Measurements from ENCODE around the gene RASGRP4. TPM values are rescaled to one million over a fixed set of nuclear protein-coding genes. Genes with fewer than 3 reads are reported as not detected.

RASGRP4 gene
- total RNA-seq, 1 donor from 2014 or later = not detected

GRCh38 chr19:38387550-38388348 lies 38.3 kb downstream of the RASGRP4 start, which contains the start of gene GGN:
TSS of gene GGN (minus strand) at chr19:38388034. CDS start at chr19:38387261, 773 bp downstream.
- TF ChIP-seq EZH2 (IDR thresholded peaks at IDR 0.05; ENCODE audit: insufficient read depth, low read length) (no peak), CTCF (IDR thresholded peaks at IDR 0.05; ENCODE audit: insufficient read depth, low read depth, low read length) (no peak)
- peak within 1 kb of the TSS; percentile 84 for H3K27ac ChIP-seq (ENCODE audit: low read depth, low read length)
- peaks cover 4% of the 10 kb centered on the region for H3K36me3 ChIP-seq (ENCODE audit: insufficient read depth, low read length)
- Mint-ChIP-seq H3K4me3 (ENCODE audit: unreplicated experiment) (peak within 1 kb of the TSS; percentile 95), H3K4me1 (ENCODE audit: low read depth, unreplicated experiment) (peaks cover 12% of the 10 kb centered on the region), H3K27me3 (ENCODE audit: low read depth, unreplicated experiment) (no peaks in the 10 kb centered on the region), H3K27ac (ENCODE audit: unreplicated experiment) (peak within 1 kb of the TSS; percentile 97), H3K9me3 (ENCODE audit: unreplicated experiment) (peaks cover 3% of the 10 kb centered on the region), H3K36me3 (ENCODE audit: low read depth, unreplicated experiment) (peaks cover 12% of the 10 kb centered on the region)
- no peaks in the 10 kb centered on the region for H3K9me3 ChIP-seq (ENCODE audit: insufficient read depth, low read depth, low read length)
- no peaks in the 10 kb centered on the region for H3K27me3 ChIP-seq (ENCODE audit: insufficient read depth, low read length)
- peak within 1 kb of the TSS; percentile 89 for H3K4me3 ChIP-seq (ENCODE audit: insufficient read depth, low read depth, low read length)
- H4K20me1 ChIP-seq (ENCODE audit: insufficient read depth, low read length) = peaks cover 35% of the 10 kb centered on the region
- peak within 1 kb of the TSS; percentile 97 for H3K4me2 ChIP-seq (ENCODE audit: low read length)
- DNase-seq (ENCODE audit: low read depth) (peak; percentile 86), FAIRE-seq (no peak)
- peak within 1 kb of the TSS; percentile 51 for H2AFZ ChIP-seq (ENCODE audit: low read depth, low read length)
- peaks cover 24% of the 10 kb centered on the region for H3K79me2 ChIP-seq (ENCODE audit: insufficient read depth, low read length)
- H3K4me1 ChIP-seq (ENCODE audit: insufficient read depth, low read length) = peaks cover 25% of the 10 kb centered on the region
- peak within 1 kb of the TSS; percentile 90 for H3K9ac ChIP-seq (ENCODE audit: low read length)

- no peak for TF ChIP-seq EZH2 (IDR thresholded peaks at IDR 0.05; ENCODE audit: insufficient read depth, low read length)
- TF ChIP-seq CTCF (IDR thresholded peaks at IDR 0.05; ENCODE audit: insufficient read depth, low read depth, low read length) = no peak
- Histone ChIP-seq H4K20me1 (ENCODE audit: insufficient read depth, low read length) (peaks cover 38% of the 10 kb centered on the region), H3K79me2 (ENCODE audit: insufficient read depth, low read length) (peaks cover 24% of the 10 kb centered on the region), H3K27ac (ENCODE audit: low read depth, low read length) (no peak overlapping the region), H3K36me3 (ENCODE audit: insufficient read depth, low read length) (peaks cover 3% of the 10 kb centered on the region), H3K4me3 (ENCODE audit: insufficient read depth, low read depth, low read length) (peak overlapping the region; percentile 68), H3K27me3 (ENCODE audit: insufficient read depth, low read length) (no peaks in the 10 kb centered on the region), H2AFZ (ENCODE audit: low read depth, low read length) (no peak overlapping the region), H3K9me3 (ENCODE audit: insufficient read depth, low read depth, low read length) (no peaks in the 10 kb centered on the region), H3K4me2 (ENCODE audit: low read length) (peak overlapping the region; percentile 97), H3K4me1 (ENCODE audit: insufficient read depth, low read length) (peaks cover 19% of the 10 kb centered on the region), H3K9ac (ENCODE audit: low read length) (peak overlapping the region; percentile 90)
- FAIRE-seq (no peak), DNase-seq (ENCODE audit: low read depth) (no peak)
- peak overlapping the region; percentile 81 for H3K4me3 Mint-ChIP-seq (ENCODE audit: unreplicated experiment)
- peak overlapping the region; percentile 59 for H3K27ac Mint-ChIP-seq (ENCODE audit: unreplicated experiment)
- peaks cover 3% of the 10 kb centered on the region for H3K9me3 Mint-ChIP-seq (ENCODE audit: unreplicated experiment)
- H3K4me1 Mint-ChIP-seq (ENCODE audit: low read depth, unreplicated experiment) = peaks cover 9% of the 10 kb centered on the region
- H3K27me3 Mint-ChIP-seq (ENCODE audit: low read depth, unreplicated experiment) = no peaks in the 10 kb centered on the region
- peaks cover 11% of the 10 kb centered on the region for H3K36me3 Mint-ChIP-seq (ENCODE audit: low read depth, unreplicated experiment)
These were observed 39.0 kb downstream of the RASGRP4 start for GRCh38 chr19:38386971-38387549.
